Right cardiac atrium (tissue), 5 donors: ENCODE results near the gene CCDC148. TPM values are rescaled to one million over a fixed set of nuclear protein-coding genes. Genes with fewer than 3 reads are reported as not detected.

Source experiments
- ATAC-seq, 2 donors: fragments of 200-7000 bp; cut with Tn5 transposase; one replicate each; pipeline versions ENCODE4 v1.8.0 to v1.9.1; 2020; ENCODE audit warnings: moderate library complexity in 2 of 2, mild to moderate bottlenecking in 1 of 2
- DNase-seq, 3 donors: peaks; one replicate each; pipeline ENCODE4 v3.0.0-alpha.2; 2020
- H3K27ac ChIP-seq: one replicate; pipeline ENCODE4 v1.5.1; 2013; ENCODE audit warnings: mild to moderate bottlenecking, low read length, control low read depth, moderate library complexity
- H3K27me3 ChIP-seq: one replicate; pipeline ENCODE4 v1.6.1; 2013; ENCODE audit not compliant: control insufficient read depth, insufficient read depth
- H3K4me1 ChIP-seq: one replicate; pipeline ENCODE4 v1.6.1; 2013; ENCODE audit warnings: low read length; ENCODE audit not compliant: control insufficient read depth, insufficient read depth
- H3K4me3 ChIP-seq: one replicate; pipeline ENCODE4 v1.5.1; 2013; ENCODE audit warnings: low read length, control low read depth
- H3K9me3 ChIP-seq: one replicate; pipeline ENCODE4 v1.6.1; 2013; ENCODE audit warnings: low read length; ENCODE audit not compliant: control insufficient read depth
- WGBS: extraction: QIAGEN DNeasy Blood & Tissue Kit; methylation state at CpG from one replicate; pipeline ENCODE4 v1.1.7; 2013; 5-methylcytosine and 5-hydroxymethylcytosine counted together
- intact Hi-C, 4 donors: fragments of 100-400 bp; cut with DNase I; formaldehyde crosslinking; loops; one replicate each; pipeline versions ENCODE4 v1.11.0 to v1.14.0; 2022 to 2023
- polyA plus RNA-seq: library from polyadenylated mRNA; stranded (reverse); fragments of 200-250 nt; gene quantifications from one replicate; pipeline ENCODE4 v1.2.3, GENCODE V29; 2013
- total RNA-seq, 4 donors: library from RNA; stranded (reverse); fragmentation: NEBNext Ultra II Directional; extraction: Animal tissue kit (Norgen Biotek cat#: 25700); gene quantifications; one replicate each; pipeline ENCODE4 v1.2.1, GENCODE V29; 2021
- donor health status: healthy with polysubstance abuse.
- donor health status: DM: no; HTN: yes; CAD: no.
- donor health status: DM: no; HTN: no; CAD: no.
- donor health status: DM: no; HTN: yes; CAD: no; lungs with severe emphysema.
- donor health status: DM: yes; HTN: yes; CAD: no.

The CCDC148 gene
- total and polyA plus RNA-seq, 5 donors: 0.23 to 2.4 (median 1.1) TPM

DNA sequence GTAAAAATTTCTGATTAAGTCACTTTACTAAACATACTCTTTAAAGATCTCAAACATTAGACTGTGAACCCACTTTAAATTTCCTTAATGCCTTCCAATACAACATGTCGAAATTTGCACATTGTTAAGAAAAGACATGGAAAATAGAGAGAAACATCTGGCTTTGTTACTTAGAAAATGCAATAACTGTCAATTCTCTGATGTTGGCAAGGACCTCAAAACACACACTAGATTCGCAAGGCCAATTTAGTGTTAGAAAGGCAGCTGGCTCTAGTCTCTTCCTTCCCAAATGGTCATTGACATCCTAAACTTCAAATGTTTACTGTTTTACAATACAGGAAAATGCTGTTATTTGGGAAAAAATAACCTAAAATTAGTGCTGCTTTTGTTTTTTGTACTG lies 244.3 kb downstream of the CCDC148 start:
- no peak overlapping the region for H3K27ac ChIP-seq
- H3K4me1 ChIP-seq: no peaks in the 10 kb centered on the region
- intact Hi-C loops: no loop called here
- no peaks in the 10 kb centered on the region for H3K27me3 ChIP-seq
- ATAC-seq (no peak), DNase-seq (no peak)
- no peak overlapping the region for H3K4me3 ChIP-seq
- no peaks in the 10 kb centered on the region for H3K9me3 ChIP-seq
- WGBS: 68% methylated on average over 2 of the region's 2 CpGs

- no peaks in the 10 kb centered on the region for H3K9me3 ChIP-seq
- intact Hi-C loops: no loop called here
- H3K27me3 ChIP-seq: no peaks in the 10 kb centered on the region
- 89% methylated on average over 2 of the region's 2 CpGs for WGBS
- H3K4me3 ChIP-seq: no peak overlapping the region
- no peak for DNase-seq
- H3K4me1 ChIP-seq: no peaks in the 10 kb centered on the region
- no peak overlapping the region for H3K27ac ChIP-seq
- no peak for ATAC-seq
Observed at GRCh38 chr2:158211502-158211901, 245.1 kb downstream of the CCDC148 start.

DNA sequence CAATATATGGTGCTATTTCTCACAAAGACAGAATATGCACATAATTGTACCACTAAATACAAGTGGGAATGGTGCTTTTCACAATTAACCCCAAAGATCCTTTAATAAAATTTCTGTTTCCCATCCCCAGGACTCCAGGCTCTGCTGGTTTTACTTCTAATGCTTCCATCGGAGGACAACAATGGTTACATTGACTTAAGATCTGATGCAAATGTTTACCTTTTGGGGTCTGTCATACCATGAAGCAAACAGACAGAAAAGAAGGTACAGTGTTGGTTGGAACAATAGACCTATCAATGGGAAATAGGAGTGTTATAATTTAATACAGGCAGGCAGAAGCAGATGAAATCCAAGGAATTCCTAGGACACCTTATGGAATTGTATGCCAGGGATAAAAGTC lies 249.2 kb downstream of the CCDC148 start:
- no peak for DNase-seq
- H3K27ac ChIP-seq: no peak overlapping the region
- WGBS: 97% methylated on average over 1 of the region's 1 CpG

GRCh38 chr2:158205215-158205614 lies 251.3 kb downstream of the CCDC148 start:
- no peaks in the 10 kb centered on the region for H3K9me3 ChIP-seq
- H3K4me1 ChIP-seq: no peaks in the 10 kb centered on the region
- no peak overlapping the region for H3K4me3 ChIP-seq
- ATAC-seq (peak in 1 of 2 donors; percentile 49), DNase-seq (no peak)
- intact Hi-C loops: no loop called here
- H3K27ac ChIP-seq: no peak overlapping the region
- 63% methylated on average over 1 of the region's 1 CpG for WGBS
- no peaks in the 10 kb centered on the region for H3K27me3 ChIP-seq

More for the DNA sequence above, 249.2 kb downstream of the CCDC148 start:
- H3K4me3 ChIP-seq: no peak overlapping the region
- no peaks in the 10 kb centered on the region for H3K27me3 ChIP-seq
- intact Hi-C loops: no loop called here
- ATAC-seq: no peak
- H3K9me3 ChIP-seq: no peaks in the 10 kb centered on the region
- no peaks in the 10 kb centered on the region for H3K4me1 ChIP-seq

- Histone ChIP-seq H3K9me3 (no peaks in the 10 kb centered on the region), H3K27me3 (no peaks in the 10 kb centered on the region), H3K27ac (no peak overlapping the region), H3K4me3 (no peak overlapping the region), H3K4me1 (no peaks in the 10 kb centered on the region)
- ATAC-seq (no peak), DNase-seq (no peak)
- intact Hi-C loops: no loop called here
- 95% methylated on average over 1 of the region's 1 CpG for WGBS
Observed at GRCh38 chr2:158204741-158205165, 251.8 kb downstream of the CCDC148 start.

DNA sequence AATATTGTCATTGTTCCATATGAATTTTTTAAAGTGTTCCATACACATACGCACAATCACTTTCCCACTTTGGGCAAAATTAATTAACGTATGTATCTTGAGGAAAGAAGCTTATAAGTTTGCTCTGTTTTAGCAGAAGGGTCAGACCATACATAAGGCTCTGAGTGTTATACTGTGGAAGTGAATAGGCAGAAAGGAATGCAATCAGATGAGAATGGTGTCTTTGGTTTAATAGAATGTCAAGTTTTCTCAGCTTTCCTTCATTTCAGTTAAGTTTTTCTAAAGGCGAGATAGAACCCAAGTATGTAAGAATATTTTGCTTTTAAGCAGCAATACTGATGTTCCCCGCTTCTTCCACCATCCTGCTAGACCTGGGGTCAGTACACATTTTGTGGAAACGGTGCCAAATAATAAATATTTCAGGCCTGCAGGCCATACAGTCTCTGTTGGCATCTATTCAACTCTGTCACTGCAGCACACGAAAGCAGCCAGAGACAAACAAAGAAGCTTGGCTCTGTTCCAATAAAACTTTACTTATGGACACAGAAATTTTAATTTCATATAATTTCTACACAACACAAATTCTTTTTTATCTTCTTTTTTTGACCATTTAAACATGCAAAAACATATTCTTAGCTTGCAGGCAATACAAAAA lies 254.3 kb downstream of the CCDC148 start:
- intact Hi-C loops: no loop called here
- Histone ChIP-seq H3K9me3 (no peaks in the 10 kb centered on the region), H3K4me3 (no peak overlapping the region), H3K27me3 (no peaks in the 10 kb centered on the region), H3K4me1 (no peaks in the 10 kb centered on the region), H3K27ac (no peak overlapping the region)
- 52% methylated on average over 6 of the region's 6 CpGs for WGBS
- no peak for ATAC-seq
- DNase-seq: no peak

DNA sequence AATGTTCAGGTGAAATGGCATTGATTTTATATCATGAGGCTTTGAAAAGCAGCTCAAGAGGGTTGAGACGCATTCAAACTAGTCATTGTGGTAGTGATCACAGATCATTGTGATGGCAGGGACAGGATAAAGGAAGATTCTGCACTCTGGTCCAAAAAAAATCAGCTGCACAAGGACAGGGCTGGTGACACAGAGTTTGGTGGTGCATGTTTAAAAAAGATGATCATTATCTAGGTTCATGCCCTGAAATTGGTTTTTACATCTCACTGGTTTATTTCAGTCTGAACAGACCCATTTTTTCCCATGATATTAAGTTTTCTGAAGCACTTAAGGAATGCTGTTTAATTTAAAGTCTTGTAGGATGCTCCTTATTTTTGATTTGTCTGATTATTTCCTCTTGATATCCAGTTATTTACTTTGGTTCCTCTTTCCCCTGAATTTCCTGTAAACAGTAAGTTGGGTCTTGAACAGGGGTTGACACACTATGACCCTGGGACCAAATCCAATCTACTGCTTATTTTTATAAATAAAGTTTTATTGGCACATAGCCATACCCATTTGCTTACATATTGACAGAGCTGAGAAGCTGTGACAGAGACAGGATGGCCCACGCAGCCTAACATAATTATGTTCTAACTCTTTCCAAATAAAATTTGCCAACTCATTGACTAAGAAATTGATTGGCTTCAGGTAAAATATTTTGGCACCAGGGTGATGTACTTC lies 256.5 kb downstream of the CCDC148 start:
- intact Hi-C loops: no loop called here
- ATAC-seq (no peak), DNase-seq (no peak)
- Histone ChIP-seq H3K27ac (no peak overlapping the region), H3K4me3 (no peak overlapping the region), H3K27me3 (no peaks in the 10 kb centered on the region), H3K9me3 (no peaks in the 10 kb centered on the region), H3K4me1 (no peaks in the 10 kb centered on the region)
- 84% methylated on average over 2 of the region's 2 CpGs for WGBS

DNA sequence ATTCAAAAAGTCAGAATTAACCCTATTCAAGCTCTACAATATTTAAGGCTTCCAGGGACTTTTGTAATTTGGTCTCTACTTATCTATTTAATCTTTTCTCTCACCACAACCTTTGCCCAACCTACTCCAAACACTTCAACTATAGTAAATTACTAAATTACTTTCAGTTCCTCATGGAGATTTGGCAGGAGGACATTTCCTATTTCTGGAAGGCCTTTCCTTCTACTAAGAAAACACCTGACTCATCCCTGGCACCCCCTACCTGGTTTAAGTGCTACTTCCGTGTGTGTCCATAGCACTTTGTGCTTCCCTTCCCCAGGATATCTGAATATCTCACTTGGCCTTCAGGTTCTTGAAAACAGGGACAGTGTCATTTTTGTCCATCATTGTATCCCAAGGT lies 258.6 kb downstream of the CCDC148 start:
- H3K4me3 ChIP-seq: no peak overlapping the region
- no peak for ATAC-seq

GRCh38 chr2:158194229-158194628 lies 262.3 kb downstream of the CCDC148 start:
- H3K27ac ChIP-seq: no peak overlapping the region
- H3K27me3 ChIP-seq: no peaks in the 10 kb centered on the region
- no peak for ATAC-seq
- H3K4me3 ChIP-seq: no peak overlapping the region
- no peak for DNase-seq
- H3K9me3 ChIP-seq: no peaks in the 10 kb centered on the region
- 95% methylated on average over 2 of the region's 2 CpGs for WGBS
- intact Hi-C loops: no loop called here
- H3K4me1 ChIP-seq: no peaks in the 10 kb centered on the region

More for the DNA sequence above, 258.6 kb downstream of the CCDC148 start:
- 57% methylated on average over 1 of the region's 1 CpG for WGBS
- no peak overlapping the region for H3K27ac ChIP-seq
- H3K27me3 ChIP-seq: no peaks in the 10 kb centered on the region
- no peaks in the 10 kb centered on the region for H3K4me1 ChIP-seq
- intact Hi-C loops: no loop called here
- no peak for DNase-seq
- no peaks in the 10 kb centered on the region for H3K9me3 ChIP-seq

DNA sequence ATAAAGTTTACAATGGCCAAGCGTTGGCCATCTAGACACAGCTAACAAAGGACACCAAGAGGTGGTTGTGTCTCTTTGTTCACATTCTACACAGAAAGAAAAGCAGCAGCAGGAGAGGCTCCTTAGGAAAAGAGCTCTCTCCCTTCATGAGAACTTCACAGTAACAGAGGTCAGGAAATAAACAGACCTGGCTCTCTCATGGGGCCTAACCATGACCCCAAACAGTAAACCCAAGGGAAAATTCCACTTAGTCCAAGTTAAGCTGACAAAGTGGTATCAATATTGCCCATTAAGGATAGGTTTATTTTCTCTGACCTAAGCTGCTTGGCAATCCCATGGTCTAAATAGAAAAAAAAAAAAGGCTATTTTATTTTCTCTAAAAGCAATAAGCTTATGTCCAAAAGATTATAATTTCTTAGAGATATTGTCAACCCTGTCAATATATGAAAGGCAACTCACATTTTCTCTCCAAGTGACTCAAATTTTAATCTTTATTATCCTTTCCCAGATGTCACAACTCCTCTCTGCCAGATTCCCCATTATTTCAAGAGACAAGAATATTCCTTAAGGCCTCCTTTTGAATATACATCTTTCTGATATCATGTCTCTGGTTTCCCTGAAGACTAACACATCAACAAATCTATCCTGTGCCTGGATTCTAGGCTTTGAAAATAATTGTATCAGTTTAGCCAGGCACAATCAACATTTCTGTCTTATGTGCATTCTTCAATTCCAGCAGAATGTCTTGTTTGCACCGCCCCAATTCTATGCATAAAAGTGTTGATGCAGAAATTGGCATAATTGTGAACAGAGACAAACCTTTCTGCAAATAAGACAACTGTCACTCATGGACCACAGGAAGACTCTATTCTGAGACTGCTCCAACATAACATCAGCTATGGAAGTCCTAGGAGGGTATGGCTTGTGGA lies 263.8 kb downstream of the CCDC148 start:
- intact Hi-C loops: no loop called here

More for the DNA sequence above, 263.8 kb downstream of the CCDC148 start:
- Histone ChIP-seq H3K4me1 (no peaks in the 10 kb centered on the region), H3K27me3 (no peaks in the 10 kb centered on the region), H3K4me3 (no peak overlapping the region), H3K27ac (no peak overlapping the region), H3K9me3 (no peaks in the 10 kb centered on the region)
- DNase-seq (no peak), ATAC-seq (no peak)
- WGBS: 89% methylated on average over 2 of the region's 2 CpGs
